ENCODE data around the gene UGT2B15.
"Not testable (repeated sequence)": the region's sequence is repeated elsewhere in the genome, so short reads cannot be mapped to it uniquely, and the experiment has no call there.

Gene UGT2B15

GRCh38 chr4:68655764-68656444 lies 14.5 kb downstream of the UGT2B15 start:
- no peak for DNase-seq

GRCh38 chr4:68654946-68655721 lies 15.3 kb downstream of the UGT2B15 start:
- DNase-seq, result no peak

- no peak for DNase-seq
Measured at GRCh38 chr4:68651932-68652331, 18.5 kb downstream of the UGT2B15 start.

GRCh38 chr4:68630371-68630770 lies 40.1 kb downstream of the UGT2B15 start:
- no peak for DNase-seq

- DNase-seq, result not testable (repeated sequence)
Measured at GRCh38 chr4:68622731-68623130, 47.7 kb downstream of the UGT2B15 start.

- no peak for DNase-seq
Measured at GRCh38 chr4:68617003-68617698, 53.3 kb downstream of the UGT2B15 start.

- DNase-seq, result no peak
Measured at GRCh38 chr4:68615699-68616422, 54.6 kb downstream of the UGT2B15 start.

- DNase-seq, result no peak
Measured at GRCh38 chr4:68613752-68614151, 56.7 kb downstream of the UGT2B15 start.

- DNase-seq, result no peak
Measured at GRCh38 chr4:68606240-68606639, 64.2 kb downstream of the UGT2B15 start.

GRCh38 chr4:68599150-68599549 lies 71.3 kb downstream of the UGT2B15 start:
- DNase-seq, result no peak

- DNase-seq, result no peak
Measured at GRCh38 chr4:68597482-68597881, 73.0 kb downstream of the UGT2B15 start.

All from stimulated activated CD4-positive, alpha-beta T cell treated with anti-CD3 and anti-CD28 coated beads, Interleukin-2, amount 100 ng/mL, for 48 hours (primary cell).